IPS-NIHi11 (cell line): ENCODE results near the gene CDH23.
"Not testable (repeated sequence)": the region's sequence is repeated elsewhere in the genome, so short reads cannot be mapped to it uniquely, and the experiment has no call there.

Source experiments
- DNase-seq: peaks from one replicate; pipeline ENCODE4 v3.0.0; 2012; ENCODE audit warnings: mixed read lengths, low spot score

Gene CDH23

GRCh38 chr10:71584461-71584860 lies 187.7 kb downstream of the CDH23 start:
- no peak for DNase-seq

- DNase-seq: no peak
Observed at GRCh38 chr10:71584902-71585563, 188.3 kb downstream of the CDH23 start.

- DNase-seq: no peak
Observed at GRCh38 chr10:71585564-71586290, 189.0 kb downstream of the CDH23 start.

GRCh38 chr10:71587941-71588573 lies 191.3 kb downstream of the CDH23 start:
- DNase-seq: no peak

DNA sequence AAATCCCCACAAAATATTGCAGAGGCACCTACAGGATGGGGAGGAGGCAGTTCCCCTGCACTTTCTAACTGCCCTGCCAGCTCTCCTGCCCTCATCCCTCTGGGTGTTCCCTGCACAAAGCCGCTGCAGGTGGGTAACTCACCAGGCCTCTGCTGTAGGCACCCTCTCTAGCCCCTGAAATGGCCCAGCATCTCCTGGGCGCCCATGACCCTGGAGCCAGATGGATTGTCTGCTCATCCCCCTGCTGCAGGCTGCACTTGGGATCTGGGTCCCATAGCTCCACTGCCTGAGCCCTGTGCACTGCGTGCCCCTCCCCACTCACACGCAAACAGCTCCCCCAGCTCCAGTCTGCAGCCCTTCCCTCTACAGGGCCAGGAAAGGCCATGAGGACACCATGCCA lies 192.0 kb downstream of the CDH23 start:
- DNase-seq: no peak

- DNase-seq: no peak
Observed at GRCh38 chr10:71589617-71590551, 193.2 kb downstream of the CDH23 start.

- DNase-seq: no peak
Observed at GRCh38 chr10:71590781-71591350, 194.1 kb downstream of the CDH23 start.

- no peak for DNase-seq
Observed at GRCh38 chr10:71594934-71595571, 198.3 kb downstream of the CDH23 start.

DNA sequence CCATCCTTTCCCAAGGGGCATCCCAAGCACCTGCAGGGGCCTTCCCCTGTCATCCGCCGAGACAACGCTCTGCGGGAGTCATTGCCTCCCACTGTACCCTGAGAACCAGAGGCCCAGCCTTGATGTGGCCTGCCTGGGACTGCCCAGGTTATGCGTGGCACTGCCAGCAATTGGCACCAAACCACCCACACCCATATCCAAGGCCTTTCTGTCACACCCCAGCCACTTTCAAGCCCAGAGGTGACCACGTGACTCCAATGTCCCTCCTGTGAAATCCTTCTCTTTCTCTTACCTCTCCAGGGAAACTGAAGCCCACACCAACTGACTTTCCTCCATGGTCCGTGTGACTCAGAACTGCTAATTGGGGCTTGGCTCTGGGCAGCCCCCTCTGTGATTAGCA lies 198.9 kb downstream of the CDH23 start:
- no peak for DNase-seq

DNA sequence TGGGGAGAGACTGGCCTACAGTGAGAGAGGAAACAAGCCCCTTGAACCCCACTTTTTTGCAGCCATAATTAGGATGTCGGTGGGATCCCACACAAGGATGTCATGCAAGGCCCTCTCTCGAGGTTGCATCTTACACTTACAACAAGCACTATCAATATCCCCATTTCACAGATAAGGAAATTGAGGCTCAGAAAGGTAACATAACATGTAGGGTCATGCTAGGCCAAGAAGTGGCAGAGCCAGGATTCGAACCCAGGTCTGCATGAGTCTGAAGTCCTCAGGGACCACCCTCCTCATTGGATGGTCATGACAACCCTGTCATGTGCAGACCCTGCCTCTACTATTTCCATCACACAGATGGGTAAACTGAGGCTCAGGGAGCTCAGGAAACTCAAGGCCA lies 199.4 kb downstream of the CDH23 start:
- DNase-seq: no peak

DNA sequence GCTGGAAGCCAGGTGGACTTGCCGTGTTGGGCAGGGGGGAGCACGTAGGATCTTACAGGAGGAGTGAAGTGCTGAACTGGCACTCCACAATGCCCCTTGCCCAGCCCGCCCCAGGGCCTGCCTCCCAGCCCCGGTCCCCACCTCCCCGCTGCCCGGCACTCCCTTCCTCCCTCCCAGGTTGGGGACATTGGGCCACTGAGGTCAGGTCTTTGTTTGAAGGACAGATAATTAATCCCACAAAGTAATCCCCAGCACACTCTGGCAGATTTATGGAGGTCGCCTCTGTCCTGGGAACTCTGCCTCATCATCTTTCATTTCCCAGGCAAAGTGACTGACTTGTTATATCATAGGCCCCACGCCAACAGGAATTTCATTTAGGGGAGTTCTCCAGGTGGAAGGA lies 200.0 kb downstream of the CDH23 start:
- DNase-seq: no peak

- DNase-seq: no peak
Observed at GRCh38 chr10:71597821-71598498, 201.2 kb downstream of the CDH23 start.

GRCh38 chr10:71598621-71599055 lies 201.9 kb downstream of the CDH23 start:
- DNase-seq: no peak

- DNase-seq: no peak
Observed at GRCh38 chr10:71599518-71599917, 202.8 kb downstream of the CDH23 start.

DNA sequence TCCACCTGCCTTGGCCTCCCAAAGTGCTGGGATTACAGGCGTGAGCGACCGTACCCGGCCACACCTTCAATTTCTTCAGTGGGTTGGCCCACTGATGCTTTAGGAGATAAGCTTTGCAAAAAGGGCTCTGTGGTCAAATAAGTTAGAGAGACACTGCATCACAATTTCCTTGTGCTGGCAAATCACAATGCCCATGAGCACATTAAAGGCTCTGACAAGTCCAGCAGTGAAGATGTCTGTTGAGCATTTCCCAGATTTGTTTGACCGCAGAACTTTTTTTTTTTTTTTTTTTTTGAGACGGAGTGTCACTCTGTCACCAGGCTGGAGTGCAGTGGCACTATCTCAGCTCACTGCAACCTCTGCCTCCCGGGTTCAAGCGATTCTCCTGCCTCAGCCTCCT lies 203.5 kb downstream of the CDH23 start:
- DNase-seq: not testable (repeated sequence)

DNA sequence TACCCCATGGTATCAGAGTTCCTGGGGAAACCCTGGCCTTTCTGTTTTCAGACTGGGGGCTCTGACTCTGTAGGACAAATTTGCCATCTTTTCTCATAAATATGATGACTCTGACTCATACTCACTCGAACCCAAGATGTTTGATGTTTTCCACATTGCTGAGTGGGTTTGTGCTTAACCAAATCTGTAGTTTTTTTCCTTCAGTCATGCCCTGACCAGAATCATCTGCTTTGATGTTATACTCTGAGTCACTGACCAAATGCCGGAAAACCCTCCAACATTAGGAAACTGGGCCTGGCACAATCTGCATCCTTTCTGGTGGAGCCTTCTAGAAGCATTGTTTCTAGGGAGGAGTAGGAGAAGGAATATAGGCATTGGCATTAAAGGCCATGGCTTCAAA lies 204.1 kb downstream of the CDH23 start:
- DNase-seq: no peak

GRCh38 chr10:71601273-71601672 lies 204.6 kb downstream of the CDH23 start:
- DNase-seq: no peak

DNA sequence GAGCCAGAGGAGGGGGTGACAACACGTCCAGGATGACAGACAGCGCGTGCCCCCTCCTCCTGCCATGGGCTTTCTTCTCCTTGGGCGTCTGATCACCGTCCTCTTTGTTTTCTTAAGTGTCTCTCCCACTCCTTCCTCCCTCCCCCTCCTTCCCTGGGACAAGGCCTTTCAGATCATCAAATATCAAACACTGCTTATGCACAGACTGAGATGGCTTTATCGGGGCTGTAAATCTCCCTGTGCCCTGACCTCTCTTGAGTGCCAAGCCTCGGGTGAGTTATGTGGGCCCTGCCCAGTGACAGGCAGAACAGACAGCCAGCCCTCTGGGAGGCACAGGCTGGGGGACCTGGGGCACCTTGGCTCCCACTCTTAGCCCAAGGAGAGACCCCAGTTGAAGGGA lies 206.4 kb downstream of the CDH23 start:
- DNase-seq: no peak

DNA sequence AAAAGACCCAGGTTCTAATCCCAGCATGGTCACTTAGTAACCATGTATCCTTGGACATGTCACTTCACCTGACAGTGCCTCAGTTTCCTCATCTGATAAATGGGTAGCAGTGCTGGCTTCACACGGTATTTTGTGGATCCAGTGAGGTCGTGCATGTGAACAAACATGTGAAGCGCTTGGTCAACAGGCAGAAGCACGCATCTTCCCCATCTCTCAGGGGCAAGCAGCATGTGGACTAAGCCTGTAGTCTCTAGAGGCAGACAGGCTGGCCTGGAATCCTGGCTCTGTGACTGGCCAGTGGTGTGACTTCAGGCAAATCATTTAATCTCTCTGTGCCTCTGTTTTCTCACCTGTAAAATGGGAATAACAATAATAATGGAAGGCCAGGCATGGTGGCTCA lies 207.0 kb downstream of the CDH23 start:
- DNase-seq: no peak

DNA sequence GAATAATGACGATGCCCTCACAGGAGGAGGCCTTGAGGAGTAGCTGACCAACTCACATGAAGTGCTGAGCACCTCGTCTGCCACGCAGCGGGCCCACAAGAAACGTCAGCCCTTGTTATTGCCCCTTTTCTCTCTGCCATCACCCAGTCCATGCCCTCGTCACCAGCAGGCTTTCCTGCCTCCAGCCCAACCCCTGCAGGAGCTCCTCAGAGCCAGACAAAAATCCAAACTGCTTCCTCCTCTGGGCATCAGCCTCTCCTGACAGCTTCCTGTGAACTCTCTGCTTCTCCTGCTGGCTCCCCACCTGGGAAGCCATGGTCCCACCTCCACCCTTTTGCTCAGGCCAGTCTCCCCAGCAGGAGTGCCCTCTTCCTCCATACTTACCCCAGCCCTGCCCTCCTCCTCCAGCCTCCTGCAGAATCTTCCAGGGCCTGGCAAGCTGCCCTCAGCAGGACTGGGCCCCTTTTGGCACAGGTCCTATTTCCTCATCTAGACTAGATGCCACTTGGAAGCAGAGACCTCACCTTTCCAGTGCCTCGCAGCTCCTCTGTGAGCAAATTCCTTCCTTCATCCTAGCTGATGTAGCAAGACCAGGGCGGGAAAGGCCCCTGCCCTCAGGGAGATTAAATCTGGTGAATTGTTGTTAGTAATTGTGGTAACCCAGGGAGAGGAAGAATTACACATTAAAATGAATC lies 207.8 kb downstream of the CDH23 start:
- no peak for DNase-seq
